ENCODE data around the gene SMG5.
"Not testable (repeated sequence)": the region's sequence is repeated elsewhere in the genome, so short reads cannot be mapped to it uniquely, and the experiment has no call there.

Gene SMG5

GRCh38 chr1:156244712-156245111 lies 37.9 kb downstream of the SMG5 start:
- DNase-seq, result no peak

GRCh38 chr1:156244126-156244525 lies 38.5 kb downstream of the SMG5 start:
- DNase-seq, result no peak

- DNase-seq, result no peak
Observed at GRCh38 chr1:156242738-156243137, 39.9 kb downstream of the SMG5 start.

GRCh38 chr1:156241926-156242325 lies 40.7 kb downstream of the SMG5 start, which contains the start of gene BGLAP:
Gene BGLAP (plus strand): TSS chr1:156242184. CDS start chr1:156242232, 48 bp downstream.
- DNase-seq, result no peak

GRCh38 chr1:156241311-156241811 lies 41.3 kb downstream of the SMG5 start:
- DNase-seq, result no peak

- no peak for DNase-seq
Observed at GRCh38 chr1:156238248-156238647, 44.4 kb downstream of the SMG5 start.

GRCh38 chr1:156236164-156236563 lies 46.5 kb downstream of the SMG5 start:
- DNase-seq, result no peak

- DNase-seq, result no peak
Observed at GRCh38 chr1:156233426-156234127, 49.0 kb downstream of the SMG5 start.

- DNase-seq, result no peak
Observed at GRCh38 chr1:156232201-156232894, 50.3 kb downstream of the SMG5 start.

- no peak for DNase-seq
Observed at GRCh38 chr1:156230473-156230837, 52.2 kb downstream of the SMG5 start.

GRCh38 chr1:156229809-156230472 lies 52.7 kb downstream of the SMG5 start:
- DNase-seq, result no peak

GRCh38 chr1:156228501-156228900 lies 54.1 kb downstream of the SMG5 start:
- DNase-seq, result no peak

GRCh38 chr1:156226782-156227181 lies 55.8 kb downstream of the SMG5 start:
- DNase-seq, result no peak

- no peak for DNase-seq
Observed at GRCh38 chr1:156226116-156226538, 56.5 kb downstream of the SMG5 start.

- no peak for DNase-seq
Observed at GRCh38 chr1:156225677-156226014, 57.0 kb downstream of the SMG5 start.

- no peak for DNase-seq
Observed at GRCh38 chr1:156221986-156222692, 60.5 kb downstream of the SMG5 start.

- DNase-seq, result no peak
Observed at GRCh38 chr1:156220226-156220625, 62.4 kb downstream of the SMG5 start.

- DNase-seq, result no peak
Observed at GRCh38 chr1:156217871-156218270, 64.8 kb downstream of the SMG5 start.

GRCh38 chr1:156216361-156217086 lies 66.1 kb downstream of the SMG5 start:
- not testable (repeated sequence) for DNase-seq

GRCh38 chr1:156214024-156214748 lies 68.4 kb downstream of the SMG5 start:
- no peak for DNase-seq

GRCh38 chr1:156213644-156213966 lies 69.0 kb downstream of the SMG5 start:
- no peak for DNase-seq
